Hepatic stellate cell (primary cell): Measurements from ENCODE around the gene TRAP1.
"Not testable (repeated sequence)": the region's sequence is repeated elsewhere in the genome, so short reads cannot be mapped to it uniquely, and the experiment has no call there.

Experiments used
- DNase-seq: peaks from one replicate; pipeline ENCODE4 v3.0.0; 2011; ENCODE audit warnings: low spot score

The TRAP1 gene

GRCh38 chr16:3611146-3611975 lies 106.0 kb downstream of the TRAP1 start, which contains the start of gene SLX4:
SLX4 (minus strand) TSS chr16:3611606; CDS start chr16:3608964, 2,642 bp downstream.
- DNase-seq = peak; percentile 100

GRCh38 chr16:3610698-3611145 lies 106.6 kb downstream of the TRAP1 start:
- DNase-seq = peak; percentile 40

- DNase-seq = no peak
These were observed 107.2 kb downstream of the TRAP1 start for GRCh38 chr16:3609895-3610697.

GRCh38 chr16:3608976-3609375 lies 108.3 kb downstream of the TRAP1 start:
- DNase-seq = not testable (repeated sequence)

- DNase-seq = no peak
These were observed 109.3 kb downstream of the TRAP1 start for GRCh38 chr16:3608069-3608468.
